Activated CD8-positive, alpha-beta memory T cell treated with anti-CD3 and anti-CD28 coated beads, Interleukin-2, amount 50 U/mL, for 48 hours (primary cell): ENCODE results near the gene ARFGEF3.

Experiments
- DNase-seq: peaks from one replicate; pipeline ENCODE4 v3.0.0-alpha.2; 2020

The ARFGEF3 gene

GRCh38 chr6:138245751-138246150 is 84.0 kb downstream of the ARFGEF3 start:
- DNase-seq = no peak

GRCh38 chr6:138246650-138247440 is 85.1 kb downstream of the ARFGEF3 start:
- DNase-seq = no peak

DNA sequence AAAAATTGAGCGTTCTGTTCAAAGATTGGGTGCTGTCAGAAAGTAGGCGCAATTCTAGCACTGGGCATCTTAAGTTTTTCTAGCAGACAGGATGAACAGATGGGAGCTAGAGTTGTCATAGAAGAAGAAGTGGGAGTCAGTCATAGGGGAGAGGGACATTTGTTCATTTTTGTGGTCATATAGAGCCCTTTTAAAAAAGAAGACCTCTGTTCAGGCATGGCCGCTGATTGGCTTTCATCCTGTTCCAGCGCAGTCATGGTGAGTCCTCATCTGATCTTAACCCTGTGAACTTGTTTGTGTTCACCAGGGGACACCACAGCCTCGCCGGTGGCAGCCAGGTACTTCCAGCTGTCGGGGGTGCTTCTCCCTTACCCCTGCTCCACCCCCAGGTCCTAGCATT is 86.3 kb downstream of the ARFGEF3 start:
- no peak for DNase-seq

DNA sequence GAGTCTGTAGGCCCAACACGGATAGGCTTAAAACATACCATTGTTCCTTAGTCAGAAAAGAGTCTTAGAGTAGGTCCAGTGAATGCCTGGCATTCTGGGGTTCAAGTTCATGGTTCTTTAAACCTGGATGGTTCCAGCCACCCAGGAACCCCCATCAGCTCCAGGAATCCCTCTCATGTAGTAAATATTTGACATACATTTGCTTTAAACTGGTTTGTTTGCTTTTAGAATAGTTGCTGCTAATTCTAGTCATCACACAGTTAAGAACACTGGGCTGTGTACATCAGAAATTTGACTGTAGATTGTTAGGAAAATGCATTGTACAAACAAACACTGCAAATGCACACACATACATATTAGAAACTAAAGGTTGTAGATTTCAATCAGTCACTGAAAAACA is 87.1 kb downstream of the ARFGEF3 start:
- no peak for DNase-seq

DNA sequence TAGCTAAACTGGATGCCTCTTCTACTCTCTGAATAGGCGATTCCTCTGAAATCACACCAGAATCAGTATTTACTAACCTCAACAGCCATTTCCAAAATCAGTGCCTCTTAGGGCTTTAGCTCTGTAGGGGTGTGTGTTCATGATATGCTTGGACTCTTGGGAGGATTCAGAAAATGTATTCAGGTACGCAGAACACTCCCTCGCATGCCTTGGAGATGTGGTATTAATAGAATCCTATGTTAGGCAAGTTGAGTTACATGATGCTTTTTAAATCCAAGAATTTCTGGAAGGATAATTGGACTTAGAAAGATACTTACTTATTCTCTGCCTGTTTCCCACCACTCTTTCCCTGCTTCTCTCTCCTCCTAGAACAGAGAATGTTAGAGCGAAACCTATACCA is 88.3 kb downstream of the ARFGEF3 start:
- no peak for DNase-seq

GRCh38 chr6:138250513-138251247 is 88.9 kb downstream of the ARFGEF3 start:
- DNase-seq = no peak

DNA sequence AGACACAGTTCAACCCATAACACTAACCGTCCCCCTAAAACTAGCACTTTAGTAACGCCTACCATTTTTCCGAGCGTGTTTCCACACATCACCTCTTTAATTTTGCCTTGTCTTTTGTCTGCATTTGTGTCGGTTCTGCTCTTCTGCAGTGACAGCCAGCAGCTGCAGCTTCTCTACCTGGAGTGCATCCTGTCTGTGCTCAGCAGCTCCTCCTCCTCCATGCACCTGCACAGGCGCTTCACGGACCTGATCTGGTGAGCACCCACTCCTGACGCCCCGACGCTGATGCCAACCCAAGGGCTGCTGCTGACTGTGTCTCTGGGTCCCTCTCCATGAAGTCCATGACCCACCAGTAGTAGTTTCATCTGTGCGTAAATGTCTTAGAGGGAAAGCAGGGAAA is 92.0 kb downstream of the ARFGEF3 start:
- DNase-seq = no peak

- DNase-seq = no peak
Measured at GRCh38 chr6:138255443-138255842, 93.7 kb downstream of the ARFGEF3 start.

GRCh38 chr6:138257638-138258040 is 95.9 kb downstream of the ARFGEF3 start:
- no peak for DNase-seq

DNA sequence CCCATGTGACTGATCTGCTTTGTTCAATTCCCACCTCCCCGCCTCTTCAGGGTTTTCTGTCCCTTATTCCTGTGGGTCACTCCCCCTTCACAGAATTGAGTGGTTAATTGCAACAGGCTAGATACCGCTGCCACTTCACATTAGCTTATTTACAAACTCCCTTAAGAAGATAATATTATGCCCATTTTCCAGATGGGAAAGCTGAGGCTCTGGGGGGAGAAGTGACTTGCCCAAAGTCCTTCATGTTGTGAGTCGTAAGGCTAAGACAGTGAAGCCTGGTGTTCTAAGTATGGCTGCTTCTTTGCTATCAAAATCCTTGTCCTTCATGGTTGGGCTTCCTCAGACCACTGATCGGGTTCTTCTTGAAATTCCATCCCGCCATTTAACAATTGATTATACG is 96.5 kb downstream of the ARFGEF3 start:
- no peak for DNase-seq

- DNase-seq = no peak
Measured at GRCh38 chr6:138258991-138259390, 97.3 kb downstream of the ARFGEF3 start.

DNA sequence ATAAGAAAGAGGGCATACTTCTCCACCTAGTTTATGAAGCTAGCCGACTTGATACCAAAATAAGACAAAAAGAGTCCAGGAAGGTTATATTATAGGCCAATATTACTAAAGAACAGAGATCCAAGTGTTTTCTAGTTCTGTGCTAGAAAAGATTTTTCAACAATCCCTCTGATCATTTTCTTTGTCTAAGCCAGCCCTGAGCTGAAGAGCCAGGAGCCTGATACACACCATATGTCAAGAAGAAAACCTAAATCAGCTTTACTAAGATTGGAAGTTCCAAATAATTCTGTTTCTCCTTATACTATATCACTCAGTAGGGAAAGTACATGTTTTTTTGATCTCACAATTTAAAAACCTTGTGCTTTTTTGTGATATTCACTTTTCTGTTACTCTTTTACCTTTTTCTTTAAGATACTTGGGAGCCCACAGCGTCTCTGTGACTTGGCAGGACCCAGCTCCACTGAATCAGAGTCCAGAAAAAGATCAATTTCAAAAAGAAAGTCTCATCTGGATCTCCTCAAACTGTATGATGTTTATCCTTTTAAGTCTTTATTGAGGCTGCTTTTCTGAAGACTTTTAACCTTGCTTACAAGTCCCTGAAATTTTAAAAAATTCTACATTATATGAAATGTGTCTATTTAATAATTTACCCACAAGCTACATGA is 99.5 kb downstream of the ARFGEF3 start:
- DNase-seq = no peak

DNA sequence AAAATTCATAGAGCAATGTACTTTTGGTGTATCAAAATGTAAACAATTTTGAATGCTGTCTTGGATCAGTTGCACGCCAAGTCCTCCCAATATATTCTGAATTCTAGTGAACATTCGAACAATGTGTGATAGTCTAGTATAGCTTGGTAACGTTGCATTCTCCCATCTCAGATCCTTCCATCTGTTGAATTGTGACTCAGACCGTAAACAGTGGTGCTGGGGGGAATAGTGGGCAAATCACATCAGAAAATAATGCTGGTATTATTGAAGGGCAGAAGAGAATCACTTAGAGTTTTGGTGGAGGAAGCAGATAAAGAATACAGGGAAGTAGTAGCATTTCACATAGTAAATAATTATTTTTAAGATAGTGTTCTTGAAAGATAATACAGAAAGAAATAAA is 102.2 kb downstream of the ARFGEF3 start:
- no peak for DNase-seq

GRCh38 chr6:138264372-138264880 is 102.7 kb downstream of the ARFGEF3 start:
- no peak for DNase-seq

GRCh38 chr6:138266095-138266494 is 104.4 kb downstream of the ARFGEF3 start:
- no peak for DNase-seq

GRCh38 chr6:138267971-138268895 is 106.5 kb downstream of the ARFGEF3 start:
- DNase-seq = no peak

- no peak for DNase-seq
Measured at GRCh38 chr6:138271451-138271850, 109.7 kb downstream of the ARFGEF3 start.

DNA sequence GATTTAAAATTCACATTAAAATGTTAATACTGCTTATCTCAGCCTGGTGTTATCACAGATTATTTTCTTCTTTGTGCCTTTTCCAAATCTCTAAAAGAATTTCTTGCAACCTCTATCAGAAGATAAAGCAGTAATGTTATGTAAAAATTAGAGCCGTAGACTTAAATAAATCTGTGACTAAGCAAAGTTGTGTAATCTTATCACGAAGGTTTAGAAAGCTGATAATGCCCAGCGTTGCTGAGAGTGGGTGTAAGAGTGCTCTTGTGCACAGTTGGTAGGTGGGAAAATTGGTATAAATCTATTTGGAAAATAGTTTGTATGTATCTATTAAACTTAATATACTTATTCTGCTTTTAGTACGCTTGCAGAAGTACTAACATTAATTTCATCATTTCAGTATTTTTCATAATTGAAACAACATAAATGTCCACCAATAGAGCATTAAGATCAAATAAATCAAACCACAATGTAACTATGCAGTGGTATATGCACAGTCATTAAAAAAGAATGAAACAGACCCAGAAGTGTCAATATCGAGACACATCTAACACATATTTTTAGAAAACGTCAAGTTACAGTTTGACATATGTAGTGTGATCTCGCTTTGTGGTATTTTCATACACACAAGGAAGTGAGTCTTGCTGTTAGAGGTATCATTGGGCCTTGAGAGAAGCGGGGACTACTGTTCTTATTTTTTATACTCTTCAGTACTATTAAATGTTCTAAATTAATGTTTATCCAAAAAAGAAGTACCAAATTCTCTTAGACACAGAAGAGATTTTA is 111.0 kb downstream of the ARFGEF3 start:
- DNase-seq = no peak

- no peak for DNase-seq
Measured at GRCh38 chr6:138275976-138276375, 114.2 kb downstream of the ARFGEF3 start.

GRCh38 chr6:138277835-138278234 is 116.1 kb downstream of the ARFGEF3 start:
- DNase-seq = no peak

DNA sequence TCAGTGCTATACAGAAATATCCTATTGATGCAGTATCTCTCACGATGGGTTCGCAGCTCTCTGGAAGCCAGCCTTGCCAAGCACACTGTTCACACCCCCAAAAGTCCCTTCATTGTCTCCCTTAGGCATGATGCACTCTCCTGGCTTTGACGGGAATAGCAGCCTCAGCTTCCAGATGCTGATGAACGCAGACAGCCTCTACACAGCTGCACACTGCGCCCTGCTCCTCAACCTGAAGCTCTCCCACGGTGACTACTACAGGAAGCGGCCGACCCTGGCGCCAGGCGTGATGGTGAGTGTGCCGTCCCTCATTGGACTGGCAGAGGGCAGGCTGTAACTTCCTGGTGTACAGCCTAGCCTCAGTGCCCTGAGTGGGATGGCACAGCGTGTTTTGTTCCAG is 116.6 kb downstream of the ARFGEF3 start:
- DNase-seq = no peak

- DNase-seq = no peak
Measured at GRCh38 chr6:138285800-138286199, 124.1 kb downstream of the ARFGEF3 start.
